LNCAP (cell line): ENCODE results near the gene DNAH1.

ENCODE experiments used
- CTCF ChIP-seq: fragments of 450-650 bp; IDR thresholded peaks from 2 replicates; pipeline ENCODE4 v1.5.1; 2017; ENCODE audit warnings: mild to moderate bottlenecking

The DNAH1 gene

GRCh38 chr3:52302426-52303145 is 13.5 kb upstream of the DNAH1 start:
- no peak for TF ChIP-seq CTCF

- TF ChIP-seq CTCF = no peak
These were observed 12.3 kb upstream of the DNAH1 start for GRCh38 chr3:52303811-52304210.

- no peak for TF ChIP-seq CTCF
These were observed 10.2 kb upstream of the DNAH1 start for GRCh38 chr3:52305926-52306325.

GRCh38 chr3:52306978-52307377 is 9.1 kb upstream of the DNAH1 start:
- TF ChIP-seq CTCF = no peak

GRCh38 chr3:52308308-52308707 is 7.8 kb upstream of the DNAH1 start:
- TF ChIP-seq CTCF = no peak

- no peak for TF ChIP-seq CTCF
These were observed 5.1 kb upstream of the DNAH1 start for GRCh38 chr3:52310861-52311575.

GRCh38 chr3:52311576-52312119 is 4.5 kb upstream of the DNAH1 start:
- no peak for TF ChIP-seq CTCF
